Ovary (tissue), 9 donors: Measurements from ENCODE around the gene TNFSF8. TPM values are rescaled to one million over a fixed set of nuclear protein-coding genes. Genes with fewer than 3 reads are reported as not detected.

ENCODE experiments used
- DNase-seq, 5 donors: peaks; one replicate each; pipeline ENCODE4 v3.0.0-alpha.2; 2019 to 2020
- H3K27ac ChIP-seq, 2 donors: fragments of 200-600 bp; one replicate each; pipeline versions ENCODE4 v1.5.1 to v1.8.0; 2019 to 2022
- H3K27me3 ChIP-seq: fragments of 200-600 bp; one replicate; pipeline ENCODE4 v1.8.0; 2022
- H3K36me3 ChIP-seq: fragments of 200-600 bp; sonication (generic); one replicate; pipeline ENCODE4 v1.5.1; 2019
- H3K4me1 ChIP-seq: one replicate; pipeline ENCODE4 v1.8.1; 2013; ENCODE audit warnings: mild to moderate bottlenecking, moderate library complexity; ENCODE audit not compliant: insufficient read depth
- H3K4me3 ChIP-seq: fragments of 200-600 bp; sonication (generic); one replicate; pipeline ENCODE4 v1.5.1; 2017
- H3K9me3 ChIP-seq, 2 donors: fragments of 200-600 bp in 1 of 2; sonication (generic) in 1 of 2; one replicate each; pipeline versions ENCODE4 v1.5.1 to v1.8.1; 2013 to 2019; ENCODE audit warnings: mild to moderate bottlenecking in 1 of 2, moderate library complexity in 1 of 2
- EP300 ChIP-seq: sonication (generic); formaldehyde crosslinking; IDR thresholded peaks from one replicate; pipeline ENCODE4 v1.6.1; 2017; ENCODE audit warnings: antibody characterized with exemption
- POLR2A ChIP-seq: fragments of 450-650 bp; IDR thresholded peaks from one replicate; pipeline ENCODE4 v1.6.1; 2017; ENCODE audit warnings: antibody characterized with exemption, mild to moderate bottlenecking, moderate library complexity
- WGBS, 3 donors: extraction: QIAGEN DNeasy Blood & Tissue Kit in 1 of 3; methylation state at CpG; one replicate each; pipeline versions ENCODE4 v1.1.5 to v1.1.7; 2013 to 2017; 5-methylcytosine and 5-hydroxymethylcytosine counted together
- intact Hi-C, 4 donors: fragments of 100-400 bp; cut with DNase I; formaldehyde crosslinking; loops; one replicate each; pipeline versions ENCODE4 v1.11.0 to v1.15.1; 2022 to 2023
- polyA plus RNA-seq, 2 donors: library from polyadenylated mRNA; stranded (reverse); fragments of 200-250 nt in 1 of 2; fragments of 350-450 nt in 1 of 2; fragmentation: Illumina TruSeq in 1 of 2; extraction: RNeasy Lipid Tissue Mini Kit (QIAGEN cat#74804) in 1 of 2; gene quantifications; one replicate each; pipeline ENCODE4 v1.2.3, GENCODE V29; 2013 to 2014
- total RNA-seq, 7 donors: library from RNA; depleted of rRNA in 2 of 7; stranded (reverse); fragments of >200 nt in 2 of 7; fragmentation: NEBNext Ultra II Directional in 3 of 7; extraction: Animal tissue kit (Norgen Biotek cat#: 25700) in 3 of 7; gene quantifications; one replicate each; pipeline versions ENCODE4 v1.1.0 to v1.2.4, GENCODE V29; 2016 to 2023
- TF ChIP-seq, protein P1 (sequence below), 3 donors: fragments of 450-650 bp in 2 of 3; fragments of 200-600 bp in 1 of 3; IDR thresholded peaks; one replicate each; pipeline versions ENCODE4 v1.5.1 to v1.8.0; 2016 to 2022; ENCODE audit warnings: antibody characterized with exemption in 3 of 3, mild to moderate bottlenecking in 1 of 3
- donor health status: DM: no; HTN: no; CAD: no; lungs with moderate emphysema.
- donor health status: DM: no; HTN: no; CAD: no.
- donor health status: Bipolar disorder and iron deficiency.
- donor health status: DM: yes; HTN: yes; CAD: no.
- donor health status: DM: no; HTN: no; CAD: no.
- donor health status: DM: yes; HTN: yes; CAD: no.

TNFSF8 gene
- total and polyA plus RNA-seq, 9 donors = 0.38 to 5.2 (median 1.0) TPM

DNA sequence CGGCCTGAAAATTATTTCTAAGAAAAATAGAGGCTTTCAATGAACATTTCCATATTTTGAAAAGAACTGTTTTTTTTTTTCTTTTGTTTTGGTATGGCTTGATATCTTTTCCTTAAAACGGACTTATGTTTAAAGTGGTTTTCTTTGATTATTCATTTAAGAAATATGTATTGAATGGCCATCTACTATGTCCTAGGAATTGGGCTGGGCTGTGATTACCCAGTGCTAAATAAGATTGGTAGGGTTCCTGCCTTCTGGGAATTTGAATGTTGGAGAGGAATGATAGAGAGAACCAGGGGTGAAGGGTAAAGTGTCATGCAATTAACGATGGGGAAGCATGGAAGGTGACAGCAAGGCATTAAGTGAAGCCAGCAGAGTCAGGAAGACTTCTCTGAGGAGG lies 33.2 kb downstream of the TNFSF8 start:
- DNase-seq = no peak
- TF ChIP-seq, protein P1, sequence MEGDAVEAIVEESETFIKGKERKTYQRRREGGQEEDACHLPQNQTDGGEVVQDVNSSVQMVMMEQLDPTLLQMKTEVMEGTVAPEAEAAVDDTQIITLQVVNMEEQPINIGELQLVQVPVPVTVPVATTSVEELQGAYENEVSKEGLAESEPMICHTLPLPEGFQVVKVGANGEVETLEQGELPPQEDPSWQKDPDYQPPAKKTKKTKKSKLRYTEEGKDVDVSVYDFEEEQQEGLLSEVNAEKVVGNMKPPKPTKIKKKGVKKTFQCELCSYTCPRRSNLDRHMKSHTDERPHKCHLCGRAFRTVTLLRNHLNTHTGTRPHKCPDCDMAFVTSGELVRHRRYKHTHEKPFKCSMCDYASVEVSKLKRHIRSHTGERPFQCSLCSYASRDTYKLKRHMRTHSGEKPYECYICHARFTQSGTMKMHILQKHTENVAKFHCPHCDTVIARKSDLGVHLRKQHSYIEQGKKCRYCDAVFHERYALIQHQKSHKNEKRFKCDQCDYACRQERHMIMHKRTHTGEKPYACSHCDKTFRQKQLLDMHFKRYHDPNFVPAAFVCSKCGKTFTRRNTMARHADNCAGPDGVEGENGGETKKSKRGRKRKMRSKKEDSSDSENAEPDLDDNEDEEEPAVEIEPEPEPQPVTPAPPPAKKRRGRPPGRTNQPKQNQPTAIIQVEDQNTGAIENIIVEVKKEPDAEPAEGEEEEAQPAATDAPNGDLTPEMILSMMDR (IDR thresholded peaks at IDR 0.05) = no peak
- TF ChIP-seq EP300 (no peak), POLR2A (no peak)
- Histone ChIP-seq H3K27me3 (no peaks in the 10 kb centered on the region), H3K27ac (no peak overlapping the region), H3K4me1 (no peaks in the 10 kb centered on the region), H3K4me3 (no peak overlapping the region), H3K9me3 (no peaks in the 10 kb centered on the region), H3K36me3 (no peaks in the 10 kb centered on the region)
- 43 to 56% (median 46%) methylated on average over 3 of the region's 3 CpGs for WGBS, 3 donors
- intact Hi-C loops = no loop called here

DNA sequence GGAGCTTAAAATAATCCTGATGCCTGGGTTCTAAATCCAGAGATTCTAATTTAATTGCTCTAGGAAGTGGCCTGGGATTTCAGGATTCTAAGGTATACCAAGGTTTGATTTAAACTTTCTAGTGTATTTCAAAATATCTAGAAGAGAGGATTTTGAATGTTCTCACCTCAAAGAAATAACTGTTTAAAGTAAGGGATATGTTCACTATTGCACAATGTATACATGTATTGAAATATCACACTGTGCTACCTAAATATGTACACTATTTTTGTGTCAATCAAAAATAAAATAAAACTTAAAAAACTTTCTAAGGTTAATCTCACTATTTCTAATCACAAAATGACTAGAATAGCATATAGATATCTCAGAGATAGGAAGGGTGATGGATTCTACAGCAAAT lies 34.0 kb downstream of the TNFSF8 start:
- no peak for DNase-seq
- no peaks in the 10 kb centered on the region for H3K27me3 ChIP-seq
- no peaks in the 10 kb centered on the region for H3K36me3 ChIP-seq
- H3K9me3 ChIP-seq = no peaks in the 10 kb centered on the region
- no peak for TF ChIP-seq POLR2A
- intact Hi-C loops = no loop called here
- no peak overlapping the region for H3K27ac ChIP-seq
- no peaks in the 10 kb centered on the region for H3K4me1 ChIP-seq
- H3K4me3 ChIP-seq = no peak overlapping the region

DNA sequence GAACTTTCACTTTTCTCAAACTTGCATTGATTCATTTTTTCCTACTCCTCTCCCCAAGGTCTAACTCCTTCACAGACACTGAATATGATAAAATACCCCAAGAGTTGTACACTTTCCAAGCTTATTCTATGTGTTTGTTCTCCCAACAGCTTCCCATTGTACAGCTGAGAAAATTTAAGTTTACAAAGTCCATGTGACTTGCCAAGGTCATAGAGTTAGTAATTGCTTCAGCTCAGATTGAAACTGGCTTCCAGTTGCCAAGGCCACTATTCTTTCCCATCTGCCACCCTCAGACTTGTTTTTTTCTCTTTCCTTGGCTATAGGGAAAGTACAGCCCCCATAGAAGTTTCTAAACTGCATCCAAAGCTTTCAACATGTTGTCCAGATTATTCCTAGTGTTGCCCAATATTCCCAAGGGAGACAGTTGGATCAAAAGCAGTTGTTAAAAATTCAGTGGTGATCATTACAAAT lies 34.8 kb downstream of the TNFSF8 start:
- TF ChIP-seq POLR2A (no peak), EP300 (no peak)
- TF ChIP-seq, protein P1 (IDR thresholded peaks at IDR 0.05) = no peak
- Histone ChIP-seq H3K27ac (no peak overlapping the region), H3K4me3 (no peak overlapping the region), H3K27me3 (no peaks in the 10 kb centered on the region), H3K9me3 (no peaks in the 10 kb centered on the region), H3K4me1 (no peaks in the 10 kb centered on the region), H3K36me3 (no peaks in the 10 kb centered on the region)
- no peak for DNase-seq
- intact Hi-C loops = no loop called here

DNA sequence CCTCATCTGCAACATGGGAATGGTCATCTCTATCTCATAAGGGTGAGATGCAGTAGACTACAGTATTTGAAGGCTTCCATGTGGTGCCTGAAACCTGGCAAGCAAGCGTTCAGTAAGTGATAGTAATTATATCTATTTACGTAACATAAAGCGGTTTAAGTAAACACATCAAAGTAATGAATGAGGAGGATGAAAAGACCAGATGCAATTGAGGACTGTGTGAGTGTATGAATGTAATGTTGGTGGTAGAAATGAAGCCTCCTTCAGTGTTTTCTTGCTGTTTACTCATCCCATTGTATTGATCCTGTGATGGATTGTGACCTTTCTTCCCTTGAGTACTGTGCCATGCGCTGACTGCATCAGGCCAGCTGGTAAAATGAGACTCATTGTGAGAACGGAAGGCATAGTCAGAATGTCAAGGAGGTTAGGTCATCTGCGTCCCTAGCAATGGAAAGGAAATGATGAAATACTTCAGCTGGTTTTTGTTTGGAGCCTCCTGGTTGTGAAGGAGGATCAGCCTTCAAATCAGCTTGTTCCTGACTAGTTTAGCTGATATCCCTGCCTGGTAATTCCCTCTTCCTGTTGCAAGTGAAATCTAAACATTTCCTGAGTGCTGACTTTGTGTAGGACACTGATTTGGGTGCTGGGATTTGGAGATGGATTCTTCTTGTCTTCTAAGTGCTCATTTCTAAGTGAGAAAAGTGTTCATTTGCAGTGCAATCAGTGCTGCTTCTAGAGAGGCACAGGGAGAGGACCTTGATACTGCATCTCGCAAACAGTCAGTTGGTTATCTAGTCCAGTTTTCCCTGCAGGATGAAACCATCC lies 35.6 kb downstream of the TNFSF8 start:
- Histone ChIP-seq H3K36me3 (no peaks in the 10 kb centered on the region), H3K9me3 (no peaks in the 10 kb centered on the region), H3K27ac (no peak overlapping the region), H3K27me3 (no peaks in the 10 kb centered on the region), H3K4me3 (no peak overlapping the region), H3K4me1 (no peaks in the 10 kb centered on the region)
- 33 to 40% (median 38%) methylated on average over 7 of the region's 7 CpGs for WGBS, 3 donors
- intact Hi-C loops = no loop called here
- no peak for TF ChIP-seq EP300
- no peak for TF ChIP-seq POLR2A
- TF ChIP-seq, protein P1 (IDR thresholded peaks at IDR 0.05) = no peak
- no peak for DNase-seq

DNA sequence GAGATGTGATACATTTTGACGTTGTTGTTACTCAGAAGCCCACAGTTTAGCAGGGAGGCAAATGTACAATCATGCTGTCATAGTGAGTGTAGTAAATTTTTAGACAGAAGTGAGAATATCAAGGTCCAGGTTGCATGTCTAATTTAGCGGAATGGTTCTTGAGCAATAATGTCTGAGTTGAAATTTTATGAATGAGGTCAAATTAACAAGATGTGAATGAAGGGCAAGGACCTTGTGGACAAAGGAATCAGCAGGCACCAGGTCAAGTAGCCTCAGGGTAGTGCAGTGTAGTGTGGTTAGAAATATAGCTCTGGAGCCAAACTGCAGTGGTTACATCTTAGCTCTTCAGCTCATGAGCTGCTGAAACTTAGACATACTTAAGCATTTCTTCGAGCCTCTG lies 36.2 kb downstream of the TNFSF8 start:
- TF ChIP-seq EP300 = no peak
- intact Hi-C loops = no loop called here
- Histone ChIP-seq H3K4me1 (no peaks in the 10 kb centered on the region), H3K4me3 (no peak overlapping the region), H3K27me3 (no peaks in the 10 kb centered on the region), H3K36me3 (no peaks in the 10 kb centered on the region), H3K27ac (no peak overlapping the region), H3K9me3 (no peaks in the 10 kb centered on the region)
- WGBS, 3 donors = 51 to 67% (median 67%) methylated on average over 3 of the region's 3 CpGs
- DNase-seq = no peak
